ENCODE measurements around the gene EEF2. TPM values are rescaled to one million over a fixed set of nuclear protein-coding genes. Genes with fewer than 3 reads are reported as not detected.

The EEF2 gene
- total RNA-seq (2,213 and 2,849 TPM in 2 replicates), polyA plus RNA-seq (316 and 530 TPM in 2 replicates)

DNA sequence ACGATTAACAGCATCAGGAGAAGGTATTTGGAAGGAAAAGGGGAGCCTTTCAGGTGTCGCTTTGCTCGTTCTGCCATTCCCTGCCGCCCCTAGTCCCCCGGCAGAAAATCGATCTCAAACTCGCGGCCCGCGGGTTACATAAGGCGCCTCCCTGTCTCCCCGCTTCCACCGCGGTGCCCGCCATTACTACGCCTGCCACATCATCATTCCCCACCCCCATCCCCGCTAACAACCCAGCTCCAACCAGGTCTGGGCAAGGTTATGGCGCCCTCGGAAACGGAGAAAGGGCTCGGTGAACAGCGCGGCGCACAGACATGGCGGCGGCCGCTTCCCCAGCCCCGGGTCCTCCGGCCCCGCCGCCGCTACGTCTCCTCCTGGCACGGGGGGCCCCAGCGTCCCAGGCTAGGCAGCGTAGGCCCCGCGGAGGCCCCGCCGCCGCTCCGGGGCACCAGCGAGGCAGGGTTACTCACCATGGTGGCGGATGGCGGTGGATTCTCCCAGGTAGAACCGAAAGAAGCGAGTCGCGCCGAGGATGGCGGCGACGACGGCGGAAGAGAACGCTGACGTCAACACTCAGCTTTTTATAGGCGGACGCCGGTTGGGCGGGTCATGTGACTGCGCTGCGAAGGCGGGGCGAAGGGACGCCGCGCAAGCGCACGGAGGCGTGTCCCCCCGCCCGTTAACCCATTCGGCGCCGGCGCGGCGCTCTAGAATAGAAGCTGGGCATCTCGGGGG is at the start of gene EEF2:
EEF2 (minus strand) TSS at position 556 of the 735 bp plus-strand sequence; CDS start at position 473, 83 bp downstream.
- Histone ChIP-seq H3K9me3 (ENCODE audit: low read depth) (no peaks in the 10 kb centered on the region), H3K36me3 (peaks cover 40% of the 10 kb centered on the region), H3K4me3 (peak within 1 kb of the TSS; percentile 85), H3K27me3 (no peaks in the 10 kb centered on the region), H3K4me1 (ENCODE audit: low read depth) (peaks cover 9% of the 10 kb centered on the region), H3K27ac (peak within 1 kb of the TSS; percentile 91)
- TF ChIP-seq, protein P1, sequence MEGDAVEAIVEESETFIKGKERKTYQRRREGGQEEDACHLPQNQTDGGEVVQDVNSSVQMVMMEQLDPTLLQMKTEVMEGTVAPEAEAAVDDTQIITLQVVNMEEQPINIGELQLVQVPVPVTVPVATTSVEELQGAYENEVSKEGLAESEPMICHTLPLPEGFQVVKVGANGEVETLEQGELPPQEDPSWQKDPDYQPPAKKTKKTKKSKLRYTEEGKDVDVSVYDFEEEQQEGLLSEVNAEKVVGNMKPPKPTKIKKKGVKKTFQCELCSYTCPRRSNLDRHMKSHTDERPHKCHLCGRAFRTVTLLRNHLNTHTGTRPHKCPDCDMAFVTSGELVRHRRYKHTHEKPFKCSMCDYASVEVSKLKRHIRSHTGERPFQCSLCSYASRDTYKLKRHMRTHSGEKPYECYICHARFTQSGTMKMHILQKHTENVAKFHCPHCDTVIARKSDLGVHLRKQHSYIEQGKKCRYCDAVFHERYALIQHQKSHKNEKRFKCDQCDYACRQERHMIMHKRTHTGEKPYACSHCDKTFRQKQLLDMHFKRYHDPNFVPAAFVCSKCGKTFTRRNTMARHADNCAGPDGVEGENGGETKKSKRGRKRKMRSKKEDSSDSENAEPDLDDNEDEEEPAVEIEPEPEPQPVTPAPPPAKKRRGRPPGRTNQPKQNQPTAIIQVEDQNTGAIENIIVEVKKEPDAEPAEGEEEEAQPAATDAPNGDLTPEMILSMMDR (IDR thresholded peaks at IDR 0.05; ENCODE audit: low read depth, low read length) = no peak
- peak; percentile 92 to 94 for DNase-seq (ENCODE audit: low read depth in 1 of 2, low spot score in 1 of 2)

DNA sequence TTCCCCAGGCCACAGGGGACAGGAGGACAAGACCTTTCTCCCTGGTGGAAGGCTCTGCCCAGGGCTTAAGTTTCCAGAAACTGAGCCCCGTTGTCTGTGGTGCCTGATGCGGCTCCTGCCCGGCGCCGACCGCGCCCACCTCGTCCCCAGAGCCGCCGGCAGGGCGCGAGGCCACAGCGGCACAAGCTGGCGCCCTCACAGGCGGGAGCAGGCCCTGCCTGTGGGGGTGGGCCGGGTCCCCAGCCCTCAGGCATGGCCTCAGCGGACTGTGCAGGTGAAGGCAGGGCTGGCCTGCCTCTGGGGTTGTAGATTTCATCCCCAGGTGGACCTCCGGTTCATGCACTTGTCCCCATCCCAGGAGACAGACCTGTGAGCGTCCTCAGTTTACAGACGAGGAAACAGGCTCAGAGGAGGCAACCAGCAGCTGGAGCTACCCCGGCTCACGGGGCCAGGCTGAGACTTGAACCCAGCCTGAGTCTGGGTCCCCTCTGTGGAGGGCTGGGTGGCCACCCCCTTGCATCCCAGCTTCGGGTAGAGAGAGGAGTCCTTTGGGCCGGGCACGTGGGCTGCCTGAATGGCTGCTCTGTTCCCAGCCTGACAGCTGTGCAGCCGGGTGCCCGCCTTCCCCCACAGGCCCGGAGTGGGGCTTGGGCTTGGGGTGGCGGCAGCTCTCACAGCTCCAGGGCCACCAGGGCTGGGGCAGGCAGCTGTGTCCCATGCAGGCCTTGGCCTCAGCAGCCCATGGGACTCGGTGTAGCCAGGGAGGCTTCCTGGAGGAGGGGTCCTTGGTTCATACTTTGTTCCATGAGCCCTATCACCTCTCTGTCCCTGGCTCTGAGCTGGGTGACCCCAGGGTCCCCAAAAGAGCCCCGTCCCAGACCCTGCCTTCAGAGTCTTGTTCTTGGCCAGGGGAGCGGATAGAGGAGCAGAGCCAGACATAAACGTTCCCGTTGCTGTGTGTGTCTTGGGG is 49.1 kb upstream of the EEF2 start:
- TF ChIP-seq, protein P1 (IDR thresholded peaks at IDR 0.05; ENCODE audit: low read depth, low read length) = no peak
- Histone ChIP-seq H3K27me3 (no peaks in the 10 kb centered on the region), H3K36me3 (peaks cover 21% of the 10 kb centered on the region), H3K4me3 (no peak overlapping the region), H3K27ac (peak overlapping the region; percentile 39), H3K4me1 (ENCODE audit: low read depth) (no peaks in the 10 kb centered on the region), H3K9me3 (ENCODE audit: low read depth) (no peaks in the 10 kb centered on the region)
- DNase-seq (ENCODE audit: low read depth in 1 of 2, low spot score in 1 of 2) = no peak

DNA sequence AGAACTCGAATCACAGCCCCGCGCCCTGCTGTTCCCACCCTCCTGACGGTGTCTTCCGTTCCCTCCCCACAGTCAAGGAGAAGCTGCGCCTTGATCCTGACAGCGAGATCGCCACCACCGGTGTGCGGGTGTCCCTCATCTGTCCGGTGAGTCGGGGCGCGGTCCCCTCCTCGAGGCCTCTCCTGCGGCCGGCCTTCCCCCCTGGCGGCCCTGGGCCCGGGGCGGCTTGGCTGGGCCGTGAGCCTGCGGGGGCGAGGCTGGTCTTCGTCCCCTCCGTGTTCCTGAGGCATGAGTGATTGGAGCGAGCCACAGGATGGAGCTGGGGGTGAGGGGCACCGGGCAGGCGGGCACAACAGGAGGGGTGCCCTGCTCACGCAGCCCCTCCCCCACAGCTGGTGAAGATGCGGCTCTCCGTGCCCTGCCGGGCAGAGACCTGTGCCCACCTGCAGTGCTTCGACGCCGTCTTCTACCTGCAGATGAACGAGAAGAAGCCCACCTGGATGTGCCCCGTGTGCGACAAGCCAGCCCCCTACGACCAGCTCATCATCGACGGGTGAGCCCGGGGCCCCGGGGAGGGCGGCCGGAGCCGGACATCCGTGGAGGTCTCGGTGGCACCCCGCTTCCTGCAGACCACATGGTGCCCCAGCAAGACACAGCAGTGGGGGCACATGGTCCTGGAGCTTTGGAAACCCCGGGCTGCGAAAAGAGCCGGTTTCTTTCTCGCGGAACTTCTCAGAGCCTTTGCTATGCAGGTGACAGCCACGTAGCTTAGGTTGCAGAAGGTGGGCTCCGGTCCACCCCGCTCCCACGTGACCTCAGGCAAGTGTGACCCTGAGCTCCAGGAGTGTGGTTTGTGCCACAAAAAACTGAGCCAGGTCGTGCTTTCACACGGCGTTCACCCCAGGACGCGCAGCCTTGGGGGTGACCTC is 48.0 kb upstream of the EEF2 start:
- no peaks in the 10 kb centered on the region for H3K9me3 ChIP-seq (ENCODE audit: low read depth)
- no peak for DNase-seq (ENCODE audit: low read depth in 1 of 2, low spot score in 1 of 2)
- peak overlapping the region; percentile 39 for H3K27ac ChIP-seq
- H3K4me1 ChIP-seq (ENCODE audit: low read depth) = no peaks in the 10 kb centered on the region
- H3K36me3 ChIP-seq = peaks cover 28% of the 10 kb centered on the region
- H3K4me3 ChIP-seq = no peak overlapping the region
- no peaks in the 10 kb centered on the region for H3K27me3 ChIP-seq
- TF ChIP-seq, protein P1 (IDR thresholded peaks at IDR 0.05; ENCODE audit: low read depth, low read length) = no peak

DNA sequence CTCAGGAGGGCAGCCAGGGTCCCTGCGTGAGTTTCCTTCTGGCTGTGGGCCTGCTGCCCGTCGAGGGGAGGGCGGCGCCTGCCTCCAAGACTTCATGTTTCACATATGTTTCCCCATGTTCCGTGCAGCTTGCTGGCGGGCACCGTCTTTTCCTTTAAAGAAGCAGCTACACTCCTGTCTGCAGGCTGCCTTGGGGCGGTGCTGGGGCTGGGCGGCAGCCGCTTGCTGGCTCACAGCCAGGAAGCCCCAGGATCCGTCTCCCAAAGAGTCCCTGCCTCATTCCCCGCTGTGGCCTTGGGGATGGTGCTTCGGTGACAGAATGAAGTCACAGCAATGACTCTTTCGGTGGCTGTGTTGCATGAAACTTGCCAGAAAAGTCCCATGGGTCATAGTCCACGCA is 47.2 kb upstream of the EEF2 start:
- no peaks in the 10 kb centered on the region for H3K9me3 ChIP-seq (ENCODE audit: low read depth)
- H3K27ac ChIP-seq = peak overlapping the region; percentile 30
- TF ChIP-seq, protein P1 (IDR thresholded peaks at IDR 0.05; ENCODE audit: low read depth, low read length) = no peak
- H3K4me3 ChIP-seq = no peak overlapping the region
- H3K4me1 ChIP-seq (ENCODE audit: low read depth) = no peaks in the 10 kb centered on the region
- peaks cover 23% of the 10 kb centered on the region for H3K36me3 ChIP-seq
- H3K27me3 ChIP-seq = no peaks in the 10 kb centered on the region
- no peak for DNase-seq (ENCODE audit: low read depth in 1 of 2, low spot score in 1 of 2)

DNA sequence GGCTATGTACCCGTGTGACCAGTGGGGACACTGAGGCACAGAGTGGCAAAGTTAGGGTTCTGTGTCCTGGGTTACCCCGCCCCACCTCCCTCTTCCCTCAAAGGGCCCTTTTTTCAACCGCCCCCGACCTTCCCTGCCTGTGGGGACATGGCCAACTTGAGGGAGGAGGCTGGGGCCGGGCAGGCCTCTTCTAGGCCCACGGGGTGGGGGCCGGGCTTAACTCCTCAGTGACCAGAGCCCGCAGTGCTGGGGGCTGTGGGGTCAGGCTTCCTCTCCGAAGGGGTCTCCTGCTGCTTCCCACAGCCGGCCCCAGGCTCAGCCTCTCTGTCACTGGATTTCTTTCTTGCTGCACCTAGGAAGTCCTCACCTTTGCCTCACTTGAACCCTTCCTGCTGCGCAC is 46.2 kb upstream of the EEF2 start:
- peaks cover 21% of the 10 kb centered on the region for H3K36me3 ChIP-seq

More for the DNA sequence above, 46.2 kb upstream of the EEF2 start:
- Histone ChIP-seq H3K27me3 (no peaks in the 10 kb centered on the region), H3K9me3 (ENCODE audit: low read depth) (no peaks in the 10 kb centered on the region), H3K4me1 (ENCODE audit: low read depth) (no peaks in the 10 kb centered on the region), H3K27ac (no peak overlapping the region), H3K4me3 (no peak overlapping the region)
- TF ChIP-seq, protein P1 (IDR thresholded peaks at IDR 0.05; ENCODE audit: low read depth, low read length) = no peak
- DNase-seq (ENCODE audit: low read depth in 1 of 2, low spot score in 1 of 2) = no peak
